NCI-H1436 treated with DMSO at 0.1 percent for 48 hours (cell line): Measurements from ENCODE around the gene MIPEP.

Source experiments
- DNase-seq: peaks from one replicate; lab custom pipeline; 2025; lab: John Stamatoyannopoulos, UW

The MIPEP gene

DNA sequence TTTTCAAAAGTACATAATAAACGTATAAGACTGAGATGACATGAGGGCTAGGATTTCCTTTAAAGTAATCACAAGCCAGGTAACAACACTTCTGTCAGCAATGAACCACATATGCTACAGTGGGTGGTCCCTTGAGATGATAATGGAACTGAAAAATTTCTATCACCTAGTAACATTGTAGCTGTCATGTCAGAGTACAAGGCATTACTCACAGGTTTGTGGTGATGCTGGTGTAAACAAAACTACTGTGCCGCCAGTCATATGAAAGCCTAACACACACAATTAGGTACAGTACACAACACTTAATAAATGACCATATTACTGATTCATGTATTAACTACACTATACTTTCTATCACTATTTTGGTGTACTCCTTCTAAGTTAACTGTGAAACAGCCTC lies 36.8 kb downstream of the MIPEP start:
- DNase-seq, result no peak

DNA sequence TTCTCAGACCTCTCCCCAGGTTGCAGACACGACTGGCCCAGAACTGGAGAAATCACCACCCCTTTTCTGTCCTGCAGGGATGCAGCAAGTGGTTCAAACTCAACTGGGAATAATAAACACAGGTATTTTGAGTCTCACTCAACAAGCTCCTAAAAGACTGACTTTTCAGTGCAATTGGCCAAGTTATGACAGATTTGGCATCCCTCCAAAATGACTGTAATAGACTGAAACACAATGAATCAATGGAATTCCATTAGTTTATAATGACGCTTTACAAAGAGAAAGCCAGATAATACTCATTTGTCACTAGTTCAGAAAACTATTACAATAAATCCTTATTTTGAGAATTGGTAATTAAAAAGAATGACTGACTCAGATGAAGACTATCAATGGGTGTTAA lies 38.1 kb downstream of the MIPEP start:
- no peak for DNase-seq

GRCh38 chr13:23850134-23850533 lies 39.1 kb downstream of the MIPEP start:
- no peak for DNase-seq

DNA sequence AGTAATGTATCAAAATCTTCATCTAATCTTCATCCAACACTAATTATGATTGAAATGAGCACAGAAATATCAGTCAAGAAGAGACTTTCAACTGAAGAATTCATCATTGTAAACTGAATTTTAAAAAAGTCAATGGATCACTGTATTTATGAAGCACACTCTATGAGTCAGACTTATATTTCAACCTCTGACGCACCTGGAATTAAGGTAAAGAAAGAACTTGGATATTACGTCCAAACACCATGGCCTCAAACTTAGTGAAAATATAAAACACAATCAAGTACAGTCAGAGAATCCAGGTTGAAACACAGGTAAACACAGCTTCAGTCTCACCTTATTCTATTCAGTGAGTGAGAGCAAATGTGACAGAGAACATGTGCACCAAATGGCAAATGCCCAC lies 39.5 kb downstream of the MIPEP start:
- no peak for DNase-seq

DNA sequence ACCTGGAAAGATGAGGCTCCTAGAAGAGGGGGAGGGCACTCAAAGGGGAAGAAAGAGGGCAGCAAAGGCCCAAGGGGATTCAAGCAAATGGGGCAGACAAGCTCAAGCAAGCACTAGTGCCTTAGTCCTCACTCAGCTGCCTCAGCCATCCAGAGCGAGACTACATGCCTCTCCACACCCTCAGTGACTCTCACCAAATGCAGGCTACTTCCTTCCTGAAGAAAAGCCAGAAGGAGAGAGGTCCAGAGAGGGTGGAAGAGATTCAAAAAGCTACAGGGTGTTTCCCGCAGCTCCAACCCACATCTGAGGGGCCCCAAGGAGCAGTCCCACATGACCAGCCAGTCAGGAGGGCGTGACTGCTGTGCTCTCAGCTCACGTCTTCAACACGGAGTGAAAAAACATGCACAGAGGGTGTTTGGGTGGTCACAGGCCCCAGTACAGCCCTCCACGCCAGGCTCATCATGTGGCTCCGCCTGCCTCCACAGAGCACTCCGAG lies 40.5 kb downstream of the MIPEP start:
- no peak for DNase-seq

DNA sequence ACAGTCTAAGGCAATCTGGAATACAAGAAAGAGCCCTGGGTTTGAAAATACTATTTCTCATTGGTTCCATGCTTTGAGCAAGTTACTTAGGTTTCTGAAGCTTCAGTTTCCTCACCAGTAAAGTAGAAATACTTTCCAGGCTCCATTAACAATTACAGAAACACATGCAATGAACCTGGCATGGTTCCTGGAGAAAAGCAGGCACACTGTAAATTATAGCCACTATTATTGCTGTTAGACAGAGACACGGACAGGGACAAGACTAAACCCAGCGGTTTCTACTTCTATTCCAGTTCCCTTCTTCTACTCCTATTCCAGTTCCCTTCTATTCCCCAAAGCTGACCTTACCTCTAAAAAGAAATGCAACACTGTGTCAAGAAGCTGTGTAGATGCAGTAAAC lies 41.2 kb downstream of the MIPEP start:
- no peak for DNase-seq

GRCh38 chr13:23847497-23847896 lies 41.7 kb downstream of the MIPEP start:
- DNase-seq, result no peak

GRCh38 chr13:23845105-23845725 lies 44.0 kb downstream of the MIPEP start:
- no peak for DNase-seq

- no peak for DNase-seq
Observed at GRCh38 chr13:23844132-23844531, 45.1 kb downstream of the MIPEP start.

- no peak for DNase-seq
Observed at GRCh38 chr13:23843436-23843835, 45.8 kb downstream of the MIPEP start.

- no peak for DNase-seq
Observed at GRCh38 chr13:23842406-23842805, 46.8 kb downstream of the MIPEP start.

DNA sequence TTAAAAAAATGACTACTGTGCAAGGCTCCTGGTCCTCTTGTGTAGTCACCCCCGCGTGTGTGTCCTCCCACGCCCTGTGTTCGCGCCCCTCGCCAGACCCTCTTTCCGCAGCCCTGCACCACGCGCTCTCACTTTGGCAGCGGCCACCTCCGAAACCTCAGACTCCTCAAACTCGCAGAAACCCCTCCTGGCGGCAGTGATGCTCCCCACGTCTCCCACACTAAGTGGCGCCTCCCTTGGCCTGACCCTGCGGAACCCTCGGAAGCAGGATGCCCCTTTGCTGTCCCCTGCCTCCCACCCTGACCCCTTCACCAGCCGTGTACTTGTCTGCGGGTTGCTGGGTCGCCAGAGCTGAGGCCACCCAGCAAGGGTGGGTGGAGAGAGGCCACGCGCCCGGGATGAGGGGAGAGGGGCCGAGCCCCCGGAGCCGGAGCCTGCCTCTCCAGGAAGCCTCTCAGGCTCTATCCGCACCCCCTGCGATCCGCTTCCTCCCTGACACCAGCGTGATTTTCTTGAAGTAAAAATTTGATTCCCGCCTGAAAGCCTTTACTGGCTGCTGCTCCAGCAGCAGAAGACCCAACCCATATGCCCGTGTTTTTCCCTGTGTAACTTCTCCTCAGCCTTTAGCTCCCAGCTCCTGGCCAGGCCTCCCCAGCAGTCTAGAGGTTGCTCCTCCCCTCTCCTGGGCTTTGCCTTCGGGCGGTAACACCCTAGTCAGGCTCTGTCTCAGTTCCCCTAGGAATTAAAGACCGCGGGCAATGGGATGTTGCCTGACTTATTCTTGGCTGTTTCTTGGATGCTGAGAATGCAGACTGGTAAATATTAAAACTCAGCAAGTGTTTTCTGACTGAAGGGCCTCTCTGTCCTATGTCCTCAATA lies 55.2 kb downstream of the MIPEP start:
- no peak for DNase-seq

- no peak for DNase-seq
Observed at GRCh38 chr13:23828866-23829265, 60.3 kb downstream of the MIPEP start.

- DNase-seq, result no peak
Observed at GRCh38 chr13:23828086-23828485, 61.1 kb downstream of the MIPEP start.

- no peak for DNase-seq
Observed at GRCh38 chr13:23825179-23825578, 64.0 kb downstream of the MIPEP start.

GRCh38 chr13:23824371-23824770 lies 64.8 kb downstream of the MIPEP start:
- DNase-seq, result no peak

- no peak for DNase-seq
Observed at GRCh38 chr13:23822252-23822824, 66.9 kb downstream of the MIPEP start.

DNA sequence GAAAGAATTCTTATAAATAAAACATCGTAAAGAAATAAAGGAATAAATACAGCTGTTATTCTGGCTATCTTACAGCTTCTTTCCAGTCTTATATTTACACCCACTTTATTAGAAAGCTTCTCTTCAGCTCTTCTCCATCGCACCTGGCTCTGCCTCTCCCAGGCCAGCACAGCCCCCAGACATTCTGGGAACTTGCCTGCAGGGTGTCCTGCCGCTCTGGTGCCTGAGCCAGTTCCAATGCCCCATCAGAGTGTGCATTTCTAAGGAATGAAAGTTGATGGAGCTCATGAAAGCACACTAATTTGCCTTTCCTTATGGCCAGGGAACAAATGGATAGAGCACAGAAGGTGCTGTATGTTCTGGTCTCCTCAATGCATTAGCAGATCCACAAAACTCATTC lies 68.7 kb downstream of the MIPEP start:
- no peak for DNase-seq

DNA sequence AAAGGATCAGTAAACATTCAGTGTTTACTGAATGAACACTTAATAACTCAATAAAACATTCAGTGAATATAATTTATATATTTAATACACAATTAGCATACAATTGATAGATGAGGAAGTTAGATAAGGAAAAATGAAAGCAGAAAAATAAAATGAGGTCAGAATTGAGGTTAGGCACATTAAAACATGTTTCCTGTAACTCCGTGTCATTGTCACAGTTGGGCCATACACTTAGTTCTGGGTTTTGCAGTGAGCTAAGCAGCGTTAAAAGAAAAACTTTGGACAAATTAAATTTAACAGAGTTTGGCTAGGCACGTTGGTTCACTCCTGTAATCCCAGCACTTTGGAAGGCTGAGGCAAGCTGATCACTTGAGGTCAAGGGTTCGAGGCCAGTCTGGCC lies 71.4 kb downstream of the MIPEP start:
- no peak for DNase-seq

DNA sequence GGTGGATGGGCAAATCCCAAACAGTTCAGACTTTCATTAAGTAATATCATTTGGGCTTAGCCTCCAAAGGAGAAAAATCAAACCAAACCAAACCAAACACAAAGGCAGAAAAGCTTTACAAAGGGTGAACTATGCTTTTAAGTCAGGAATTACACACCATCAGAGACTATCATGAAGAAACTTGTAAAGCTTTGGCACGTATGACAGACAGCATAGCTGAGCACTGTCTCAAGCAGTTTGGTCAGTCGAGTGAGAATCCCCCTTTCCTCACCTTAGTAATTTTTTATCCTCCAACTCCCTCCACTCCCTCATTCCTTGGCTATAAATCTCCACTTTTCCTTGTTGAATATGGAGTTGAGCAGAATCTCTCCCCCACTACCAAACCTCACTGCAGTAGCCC lies 72.1 kb downstream of the MIPEP start:
- no peak for DNase-seq

- DNase-seq, result no peak
Observed at GRCh38 chr13:23813635-23814034, 75.6 kb downstream of the MIPEP start.

GRCh38 chr13:23811366-23812062 lies 77.7 kb downstream of the MIPEP start:
- DNase-seq, result no peak
